D341Med (cell line): ENCODE results near the gene MYO1G.
"Not testable (repeated sequence)": the region's sequence is repeated elsewhere in the genome, so short reads cannot be mapped to it uniquely, and the experiment has no call there.

Experiments used
- DNase-seq: peaks from one replicate; pipeline ENCODE4 v3.0.0; 2012; ENCODE audit warnings: low spot score

Gene MYO1G

DNA sequence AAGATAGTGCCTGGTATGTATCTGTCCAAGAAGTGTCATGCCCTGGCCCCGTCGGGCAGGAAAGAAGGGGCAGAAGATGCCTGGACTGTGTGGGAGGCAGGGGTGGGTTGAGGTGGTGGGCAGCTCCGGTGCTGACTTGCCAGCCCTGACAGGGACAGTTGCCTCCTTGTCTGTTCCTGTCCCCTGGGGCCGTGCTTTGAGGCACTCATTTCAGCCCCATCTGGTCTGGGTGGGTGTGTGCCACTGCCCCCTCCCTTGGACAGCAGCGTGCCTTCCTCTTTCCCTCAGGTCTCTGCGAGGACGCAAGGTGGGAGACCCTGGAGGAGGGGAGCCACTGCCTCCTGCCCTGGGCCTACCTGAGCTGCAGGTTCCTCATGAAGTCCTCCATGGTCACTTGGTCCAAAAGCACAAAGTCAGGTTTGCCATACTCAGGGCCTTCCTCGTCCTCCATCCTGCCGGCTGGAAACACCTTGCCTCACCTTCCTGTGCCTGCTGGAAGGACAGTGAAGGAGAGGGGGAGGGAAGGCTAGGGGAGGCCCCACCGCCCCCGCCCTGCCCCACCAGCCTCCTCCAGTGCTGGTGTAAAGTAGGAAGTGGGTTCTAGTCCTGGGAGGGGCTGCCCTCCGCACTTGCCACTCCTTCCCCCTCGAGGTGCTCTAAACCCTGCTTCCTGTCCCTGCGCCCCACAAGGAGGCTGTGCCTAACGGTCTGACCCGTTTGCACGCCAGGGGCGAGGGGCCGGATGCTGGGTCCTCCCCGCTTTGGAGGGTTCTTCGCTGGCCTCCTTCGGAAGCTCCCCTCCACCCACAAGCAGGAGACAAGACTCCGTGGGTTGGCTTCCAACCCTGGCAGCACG is at the start of gene MYO1G:
TSS of gene MYO1G (minus strand) at position 505 of the 856 bp plus-strand sequence. CDS start at position 451, 54 bp downstream.
- no peak for DNase-seq

DNA sequence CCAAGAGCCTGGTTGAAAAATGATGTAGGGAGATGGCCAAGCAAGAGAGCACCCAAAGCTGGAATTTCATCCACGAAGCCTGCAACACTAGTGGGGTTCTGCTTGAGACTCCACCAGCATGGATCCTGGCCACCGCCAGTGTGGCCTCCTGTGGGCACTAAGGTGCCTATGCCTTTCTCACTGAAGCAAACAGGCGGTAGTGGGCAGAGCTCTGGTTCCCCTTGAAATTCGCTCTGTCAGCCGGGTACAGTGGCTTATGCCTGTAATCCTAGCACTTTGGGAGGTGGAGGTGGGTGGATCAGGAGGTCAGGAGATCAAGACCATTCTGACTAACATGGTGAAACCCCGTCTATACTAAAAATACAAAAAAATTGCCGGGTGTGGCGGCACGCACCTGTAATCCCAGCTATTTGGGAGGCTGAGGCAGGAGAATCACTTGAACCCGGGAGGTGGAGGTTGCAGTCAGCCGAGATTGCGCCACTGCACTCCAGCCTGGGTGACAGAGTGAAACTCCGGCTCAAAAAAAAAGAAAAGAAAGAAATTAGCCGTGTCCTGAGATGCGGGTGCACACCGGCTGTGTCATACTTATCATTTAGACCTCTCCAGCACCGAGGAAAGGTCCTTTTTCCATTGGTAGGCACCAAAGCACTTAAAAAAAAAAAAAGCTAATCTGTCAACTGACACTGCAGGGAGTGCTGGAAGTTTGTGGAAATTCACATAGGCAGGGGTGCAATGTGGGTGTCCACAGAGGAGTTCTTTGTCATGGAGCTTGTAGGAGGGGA is 49.5 kb upstream of the MYO1G start:
- DNase-seq: no peak

DNA sequence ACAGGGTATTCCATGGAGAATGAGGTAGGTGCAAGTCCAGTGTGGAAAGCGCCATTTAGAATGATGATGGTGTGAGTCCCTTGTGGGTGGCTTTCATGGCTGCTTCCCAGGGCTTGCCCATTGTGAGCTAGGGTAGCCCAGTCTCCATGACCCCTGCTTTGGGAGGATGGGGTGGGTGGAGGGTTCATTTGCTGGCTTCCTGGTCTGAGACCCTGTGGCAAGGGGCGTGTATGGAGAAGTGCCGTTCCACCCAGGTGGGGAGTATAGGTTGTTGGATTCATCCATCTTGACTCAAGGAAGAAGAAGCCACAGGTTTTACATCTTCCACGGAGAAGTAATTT is 48.9 kb upstream of the MYO1G start:
- DNase-seq: no peak

DNA sequence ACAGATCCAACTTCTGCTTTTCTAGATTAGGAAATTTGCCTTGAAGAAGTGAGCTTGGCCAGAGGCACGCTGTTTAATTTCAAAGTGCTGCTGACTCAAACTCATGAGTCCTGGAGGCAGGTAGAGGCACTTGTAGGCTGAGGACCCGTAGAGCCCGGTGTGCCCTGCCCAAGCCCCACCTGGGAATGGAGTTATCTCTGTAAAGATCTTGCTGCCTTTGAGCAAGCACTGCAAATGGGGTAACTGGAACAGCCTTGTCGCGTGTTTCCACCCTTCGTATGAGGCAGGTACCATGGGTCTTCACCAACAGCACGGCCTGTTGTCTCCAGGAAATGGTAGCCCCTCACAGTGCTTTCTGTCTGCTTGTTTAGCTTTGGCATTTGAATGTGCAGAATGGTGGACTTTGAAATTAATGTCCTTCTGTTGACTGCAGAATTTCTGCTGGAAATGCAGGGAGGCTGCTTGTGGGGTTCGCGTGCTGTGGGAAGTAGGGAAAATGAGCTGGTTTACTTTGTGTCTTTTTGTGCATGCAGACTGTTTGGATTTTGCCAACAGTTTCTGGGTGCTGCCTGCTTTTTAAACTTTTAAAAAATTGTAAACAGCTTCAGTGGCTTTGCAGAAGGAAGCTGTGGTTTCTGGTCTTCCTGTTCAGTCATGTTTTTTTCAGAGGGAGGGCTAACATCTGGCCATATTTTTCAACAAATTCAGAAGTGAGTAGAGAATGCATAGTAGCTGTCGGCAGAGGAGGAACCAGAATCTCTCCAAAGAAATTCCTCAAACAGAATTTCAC is 48.4 kb upstream of the MYO1G start:
- no peak for DNase-seq

DNA sequence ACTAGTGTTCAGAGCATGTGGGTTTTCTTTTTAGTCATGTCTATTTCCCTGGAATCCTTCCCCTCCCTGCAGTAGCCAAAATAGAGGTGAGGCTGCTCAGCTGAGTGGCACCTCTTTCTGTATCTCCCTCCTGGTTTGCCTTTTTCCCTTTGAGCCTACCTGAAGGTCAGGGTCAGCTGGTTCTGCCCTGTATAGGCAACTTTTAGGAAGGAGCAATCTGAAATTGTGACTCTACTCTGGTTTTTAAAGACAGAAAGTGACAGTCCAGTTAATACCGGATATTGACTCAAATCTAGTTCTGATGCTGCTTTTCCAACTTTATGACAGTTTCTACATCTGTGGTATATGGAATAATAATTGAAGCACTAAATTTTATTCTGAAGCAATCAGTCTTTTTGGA is 47.2 kb upstream of the MYO1G start:
- no peak for DNase-seq

DNA sequence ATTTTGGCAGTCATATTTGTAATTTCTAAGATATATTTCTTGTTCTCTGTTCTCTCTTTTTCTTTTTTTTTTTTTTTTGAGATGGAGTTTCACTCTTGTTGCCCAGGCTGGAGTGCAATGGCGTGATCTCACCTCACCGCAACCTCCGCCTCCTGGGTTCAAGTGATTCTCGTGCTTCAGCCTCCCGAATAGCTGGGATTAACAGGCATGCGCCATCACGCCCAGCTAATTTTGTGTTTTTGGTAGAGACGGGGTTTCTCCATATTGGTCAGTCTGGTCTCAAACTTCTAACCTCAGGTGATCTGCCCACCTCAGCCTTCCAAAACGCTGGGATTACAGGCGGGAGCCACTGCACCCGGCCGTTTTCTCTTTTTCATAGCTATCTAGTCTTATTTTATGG is 46.7 kb upstream of the MYO1G start:
- not testable (repeated sequence) for DNase-seq

DNA sequence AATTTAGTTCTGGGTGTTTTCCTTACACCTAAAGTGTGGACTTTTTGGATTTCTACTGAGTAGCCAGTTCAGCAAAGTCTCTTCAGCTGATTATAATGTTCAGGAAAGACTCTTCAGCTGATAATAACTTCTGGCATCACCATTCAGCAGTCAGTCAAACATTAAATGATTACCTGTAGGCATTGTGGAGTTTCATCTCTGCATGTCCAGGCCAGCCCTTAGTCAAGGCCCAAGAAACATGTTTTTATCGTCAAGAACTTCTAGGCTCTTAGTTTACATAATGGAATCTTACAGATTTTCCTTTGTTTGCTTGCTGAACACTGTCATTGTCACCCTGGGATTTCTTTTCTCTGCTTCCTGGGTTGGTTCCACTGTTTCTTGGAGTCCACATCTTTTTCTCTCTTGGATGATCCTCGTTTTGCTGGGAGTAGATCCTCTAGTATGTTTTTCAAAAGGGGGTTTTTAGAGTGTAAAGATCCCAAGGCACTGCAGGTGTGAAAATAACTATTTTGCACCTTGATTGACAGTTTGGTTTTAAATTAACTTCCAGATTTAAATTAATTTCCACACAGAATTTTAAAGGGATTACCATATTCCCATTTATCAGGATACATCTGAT is 45.4 kb upstream of the MYO1G start:
- no peak for DNase-seq

DNA sequence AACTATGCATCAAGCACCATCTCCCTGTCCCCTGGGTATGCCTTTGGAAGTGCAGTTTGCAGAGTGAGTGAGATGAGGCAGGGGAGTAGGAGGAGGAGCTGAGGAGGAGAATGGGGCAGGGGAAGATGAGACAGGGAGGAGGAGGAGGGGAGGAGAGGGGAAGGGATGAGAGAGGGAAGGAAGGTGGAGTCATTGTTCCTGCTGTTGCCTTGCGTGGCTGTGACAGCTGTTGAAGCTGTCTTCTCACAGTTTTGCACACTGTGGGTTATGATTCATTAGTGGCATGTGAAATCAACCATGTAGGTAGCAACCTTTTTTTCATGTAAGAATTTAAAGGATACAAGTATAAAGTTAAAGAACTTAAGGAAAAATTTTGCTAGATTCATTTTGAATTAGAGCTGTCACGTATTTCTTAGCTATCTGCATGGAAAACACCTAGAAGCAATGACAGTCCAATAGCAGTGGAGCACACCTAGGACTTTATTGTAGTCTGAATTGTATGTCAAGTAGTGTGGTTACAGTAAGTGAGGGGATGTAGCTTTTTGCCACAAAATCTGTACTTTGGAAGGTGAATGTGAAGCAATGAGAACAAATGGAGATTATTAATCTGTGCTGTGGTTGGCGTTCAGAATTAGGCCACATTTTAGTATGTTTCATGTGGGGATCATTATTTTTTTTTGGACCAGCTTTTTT is 42.9 kb upstream of the MYO1G start:
- DNase-seq: no peak

DNA sequence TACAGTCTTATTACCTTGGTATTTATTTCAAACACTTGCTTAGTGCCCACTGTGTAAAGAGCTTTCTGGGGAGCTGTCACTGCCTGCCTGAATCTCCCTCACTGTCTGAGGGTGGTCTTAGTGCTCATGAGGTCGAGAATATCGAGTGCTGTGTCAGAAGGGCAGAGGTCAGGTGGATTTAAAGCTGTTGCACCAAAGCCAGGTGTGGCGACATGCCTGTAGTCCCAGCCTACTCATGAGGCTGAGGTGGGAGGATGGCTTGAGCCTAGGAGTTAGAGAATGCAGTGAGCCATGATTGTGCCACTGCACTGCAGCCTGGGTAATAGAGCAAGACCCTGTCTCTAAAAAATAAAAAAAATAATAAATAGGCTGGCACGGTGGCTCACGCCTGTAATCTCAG is 42.1 kb upstream of the MYO1G start:
- DNase-seq: no peak

DNA sequence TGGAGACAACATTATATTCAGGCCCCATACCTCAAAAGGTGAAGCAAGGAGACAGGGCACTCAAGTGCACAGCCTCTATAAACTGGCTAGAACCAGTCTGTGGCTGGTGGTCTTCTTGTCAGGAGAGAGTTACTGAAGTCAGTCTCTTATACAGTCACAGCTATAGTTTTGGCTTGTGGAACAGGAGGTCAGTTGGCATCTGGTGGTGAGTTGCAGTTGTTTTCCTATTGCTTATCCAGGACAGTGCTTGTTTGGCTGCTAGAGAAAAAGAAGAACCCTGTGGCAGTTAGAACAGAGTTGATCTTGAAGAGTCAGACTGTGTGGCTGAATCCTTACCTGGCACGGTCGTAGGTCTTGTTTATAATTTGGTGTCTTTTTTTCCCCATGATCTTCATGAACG is 38.4 kb upstream of the MYO1G start:
- no peak for DNase-seq

DNA sequence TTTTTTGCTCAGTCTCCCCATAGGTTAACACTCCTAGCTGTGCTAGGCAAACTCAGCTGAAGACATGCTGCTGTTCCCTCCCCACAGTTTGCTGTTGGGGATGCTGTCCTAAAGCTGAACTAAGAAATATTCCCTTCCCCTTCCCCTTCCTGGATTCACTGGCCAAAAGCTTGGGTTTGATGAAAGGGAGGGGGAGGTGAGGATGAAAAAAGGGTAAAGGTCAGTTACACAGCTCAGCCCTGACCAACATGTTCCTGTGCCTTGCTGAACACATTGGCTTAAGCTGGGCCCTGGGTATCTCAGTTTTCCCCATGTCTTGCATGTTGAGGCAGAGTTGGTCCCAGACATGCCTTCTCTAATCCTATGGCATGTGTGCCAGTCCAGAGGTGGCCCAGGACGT is 36.5 kb upstream of the MYO1G start:
- no peak for DNase-seq

DNA sequence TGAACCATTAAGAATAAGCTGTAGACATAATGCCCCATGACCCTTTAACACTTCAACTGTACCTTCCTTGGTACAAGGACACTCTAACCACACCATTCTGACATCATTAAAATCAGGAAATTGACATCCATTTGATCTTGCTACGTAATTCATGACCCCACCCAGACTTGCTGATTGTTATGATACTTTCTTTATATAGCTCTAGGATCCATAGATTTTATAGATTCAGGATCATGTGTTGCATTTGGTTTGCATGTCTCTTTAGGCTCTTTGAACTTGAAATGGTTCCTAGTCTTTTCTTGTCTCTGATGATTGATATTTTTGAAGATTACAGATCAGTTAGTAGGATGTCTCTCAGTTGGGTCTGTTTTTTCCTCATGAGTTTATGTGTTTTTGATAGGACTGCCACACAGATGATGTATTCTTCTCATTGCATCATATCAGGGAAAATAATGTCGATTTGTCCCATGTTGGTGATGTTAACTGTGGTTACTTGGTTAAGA is 34.7 kb upstream of the MYO1G start:
- no peak for DNase-seq

DNA sequence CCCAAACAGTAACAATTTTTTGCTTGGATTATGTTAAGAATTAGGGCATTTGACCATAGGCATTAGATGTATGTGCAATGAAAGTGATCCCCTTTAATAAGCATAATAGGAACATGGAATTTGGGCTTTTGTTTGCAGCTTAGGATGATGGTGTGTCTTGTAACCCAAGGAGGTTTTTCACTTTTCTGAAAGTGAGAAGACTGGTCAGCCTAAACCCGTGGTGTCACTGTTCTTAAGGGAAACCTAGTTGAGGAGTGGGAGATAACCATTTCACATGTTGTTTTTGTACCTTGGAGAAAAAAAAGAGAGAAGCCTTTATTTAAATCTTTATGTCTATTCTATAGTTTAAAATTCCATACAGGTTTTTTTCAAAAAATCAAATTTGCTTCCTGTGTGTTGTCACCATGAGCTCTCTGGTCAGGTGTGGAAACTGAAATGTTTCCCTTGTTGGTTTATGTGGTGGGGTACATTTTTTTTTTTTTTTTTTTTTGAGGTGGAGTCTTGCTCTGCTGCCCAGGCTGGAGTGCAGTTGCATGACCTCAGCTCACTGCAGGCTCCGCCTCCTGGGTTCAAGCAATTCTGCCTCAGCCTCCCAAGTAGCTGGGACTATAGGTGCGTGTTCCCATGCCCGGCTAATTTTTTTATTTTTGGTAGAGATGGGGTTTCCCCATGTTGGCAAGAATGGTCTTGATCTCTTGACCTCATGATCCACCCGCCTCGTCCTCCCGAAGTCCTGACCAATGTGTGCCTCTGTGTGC is 28.9 kb upstream of the MYO1G start:
- DNase-seq: no peak

DNA sequence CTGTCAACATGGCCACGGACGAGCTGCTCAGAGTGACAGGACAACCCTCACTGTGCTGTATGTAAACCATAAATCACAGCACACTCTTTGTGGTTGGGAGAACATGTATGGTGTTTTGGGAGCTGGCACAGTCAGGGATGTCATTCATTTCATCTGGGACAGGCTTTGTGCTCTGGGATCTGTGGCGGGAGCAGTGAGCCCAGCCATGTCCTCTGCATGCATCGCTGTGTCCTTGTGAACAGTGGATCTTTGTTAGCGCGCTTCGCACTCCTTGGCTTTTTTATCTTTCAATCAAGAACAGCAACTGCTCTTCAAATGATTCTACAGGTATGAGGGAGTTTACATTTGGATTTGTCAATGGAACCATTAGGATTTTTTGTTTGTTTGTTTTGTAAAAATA is 28.3 kb upstream of the MYO1G start:
- DNase-seq: no peak

DNA sequence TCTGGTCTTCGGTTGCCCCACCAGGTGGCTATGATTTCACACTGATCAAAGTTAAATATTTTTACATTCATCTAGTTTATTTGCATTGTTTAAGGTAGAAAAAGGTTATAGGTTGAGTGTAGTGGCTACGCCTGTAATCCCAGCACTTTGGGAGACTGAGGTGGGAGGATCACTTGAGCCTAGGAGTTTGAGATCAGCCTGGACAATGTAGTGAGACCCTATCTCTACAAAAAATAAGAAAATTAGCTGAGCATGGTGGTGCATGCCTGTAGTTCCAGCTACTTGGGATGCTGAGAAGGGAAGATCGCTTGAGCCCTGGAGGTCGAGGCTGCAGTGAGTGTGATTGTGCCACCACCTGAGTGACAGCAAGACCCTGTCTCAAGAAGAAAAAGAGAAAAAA is 25.0 kb upstream of the MYO1G start:
- no peak for DNase-seq

DNA sequence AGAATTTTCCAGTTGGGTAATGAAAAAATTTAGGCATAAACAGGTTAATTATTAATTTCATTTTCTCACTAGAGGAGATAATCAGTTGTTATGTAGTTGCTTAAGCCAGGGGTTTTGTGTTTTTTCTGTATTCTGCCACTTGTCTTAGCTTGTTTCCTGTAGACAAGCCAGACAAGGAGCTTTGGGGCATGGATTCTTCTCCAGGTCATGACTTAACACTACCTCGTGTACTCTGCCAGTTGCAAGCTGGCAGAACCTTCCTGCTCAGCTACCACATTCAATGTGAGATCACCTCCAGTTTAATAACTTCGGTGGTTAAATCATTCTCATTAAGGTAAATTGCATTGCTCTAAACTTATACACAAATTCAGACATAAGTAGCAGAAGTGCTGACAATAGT is 23.0 kb upstream of the MYO1G start:
- no peak for DNase-seq

DNA sequence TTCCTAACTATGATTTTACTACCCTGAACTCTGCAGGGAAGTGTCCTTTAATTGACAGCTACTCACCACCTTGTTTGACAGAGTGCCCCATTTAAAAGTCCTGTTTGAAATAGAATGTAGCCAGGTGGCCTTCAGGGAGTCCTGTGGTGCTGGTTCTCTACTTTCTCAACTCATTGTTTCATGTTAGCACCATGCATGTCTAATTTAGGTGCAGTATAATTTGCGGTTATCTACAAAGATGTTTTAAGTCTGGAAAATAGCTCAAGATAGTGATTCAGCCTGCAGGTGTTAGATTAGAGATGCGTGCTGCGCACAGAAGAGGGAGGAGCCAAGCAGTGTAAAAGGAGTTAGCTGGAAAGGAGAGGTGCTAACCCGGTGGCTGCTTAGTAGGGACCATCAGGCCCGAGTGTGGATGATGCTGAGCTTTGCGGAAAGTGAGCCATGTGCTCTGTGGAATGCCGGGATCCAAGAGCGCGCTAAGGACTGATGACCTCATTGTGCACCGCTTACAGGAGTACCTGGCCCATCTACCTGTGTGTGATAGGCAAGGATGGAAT is 22.4 kb upstream of the MYO1G start:
- DNase-seq: peak; percentile 32

DNA sequence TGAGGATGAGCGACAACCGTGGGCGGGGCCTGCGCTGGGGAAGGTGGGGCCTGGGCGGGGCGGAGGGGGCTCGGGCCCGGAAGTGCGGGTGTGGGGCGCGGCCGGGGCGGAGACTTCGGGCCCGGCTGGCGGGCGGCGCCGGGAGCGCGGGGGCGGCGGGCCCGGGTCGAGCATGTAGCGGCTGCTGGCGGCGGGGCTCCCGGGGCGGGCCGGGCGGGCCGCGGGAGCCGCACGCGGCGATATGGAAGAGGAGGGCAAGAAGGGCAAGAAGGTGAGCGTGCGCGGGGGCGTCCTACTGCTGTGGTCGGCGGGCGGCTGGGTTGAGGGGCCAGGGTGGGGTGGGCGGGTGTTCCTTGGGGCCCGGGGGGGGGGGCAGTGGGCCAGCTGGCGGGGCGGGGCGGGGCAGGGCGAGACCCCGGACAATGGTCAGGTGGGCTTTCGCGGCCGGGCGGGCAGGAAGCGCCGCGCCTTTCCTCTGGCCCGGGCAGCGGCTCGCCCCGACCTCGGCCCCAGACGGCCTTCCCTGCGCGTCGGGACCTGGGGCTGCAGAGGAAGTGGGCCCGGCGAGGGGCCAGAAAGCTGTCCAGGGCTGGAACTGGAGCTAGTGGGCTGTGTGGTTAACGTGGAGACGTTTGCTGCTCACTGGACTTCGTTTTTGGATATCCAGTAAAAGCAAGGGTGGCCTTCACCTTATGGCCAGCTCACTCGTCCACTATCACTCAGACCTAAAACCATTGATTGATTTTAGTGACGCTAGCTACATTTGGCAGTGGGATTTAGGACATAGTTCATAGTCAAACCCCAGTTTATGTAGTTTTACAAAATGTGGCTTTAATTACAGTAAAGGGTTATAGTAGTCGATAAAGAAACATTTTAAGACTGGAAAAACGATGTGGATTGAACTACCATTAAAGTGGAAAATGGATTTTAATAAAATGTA is 21.5 kb upstream of the MYO1G start, which contains the start of gene CCM2:
TSS of gene CCM2 (plus strand) at position 109 of the 940 bp plus-strand sequence. CDS start at position 242, 133 bp downstream.
- no peak for DNase-seq
